Measurements from ENCODE around the gene INTS1. TPM values are rescaled to one million over a fixed set of nuclear protein-coding genes. Genes with fewer than 3 reads are reported as not detected.

The INTS1 gene
- total RNA-seq, 2 experiments from 2014 or later: 105 to 112 TPM

DNA sequence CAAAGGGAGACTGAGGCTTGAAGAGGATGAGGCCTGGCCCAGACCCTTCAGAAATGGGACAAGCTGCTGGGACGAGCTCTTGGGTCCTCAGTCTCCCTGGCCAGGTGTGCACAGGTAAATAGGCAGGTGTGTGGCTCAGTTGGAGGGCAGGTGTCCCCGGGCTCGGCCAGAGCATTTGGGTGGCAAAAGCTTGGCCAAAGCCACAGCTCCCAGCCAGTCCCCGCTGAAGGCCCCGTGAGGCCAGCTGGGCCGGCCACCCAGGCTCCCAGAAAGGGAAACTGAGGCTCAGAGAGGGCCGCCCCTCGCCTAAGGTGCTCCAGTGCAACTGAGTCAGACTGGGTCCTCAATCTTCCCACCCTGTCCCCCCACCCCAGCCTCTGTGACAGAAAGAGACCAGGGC, 82.2 kb downstream of the INTS1 start:
- ATAC-seq (no peak), DNase-seq (no peak)
- no peaks in the 10 kb centered on the region for H3K9me3 Mint-ChIP-seq (ENCODE audit: insufficient read depth)
- peaks cover 20% of the 10 kb centered on the region for H3K27me3 Mint-ChIP-seq (ENCODE audit: low read depth)
- H3K4me3 Mint-ChIP-seq: no peak overlapping the region
- no peak overlapping the region for H3K27ac Mint-ChIP-seq
- H3K36me3 Mint-ChIP-seq (ENCODE audit: low read depth): no peaks in the 10 kb centered on the region
- H3K4me1 Mint-ChIP-seq (ENCODE audit: low read depth): peaks cover 20% of the 10 kb centered on the region
- ChIA-PET CTCF (no interaction called here), POLR2A (no interaction called here)

DNA sequence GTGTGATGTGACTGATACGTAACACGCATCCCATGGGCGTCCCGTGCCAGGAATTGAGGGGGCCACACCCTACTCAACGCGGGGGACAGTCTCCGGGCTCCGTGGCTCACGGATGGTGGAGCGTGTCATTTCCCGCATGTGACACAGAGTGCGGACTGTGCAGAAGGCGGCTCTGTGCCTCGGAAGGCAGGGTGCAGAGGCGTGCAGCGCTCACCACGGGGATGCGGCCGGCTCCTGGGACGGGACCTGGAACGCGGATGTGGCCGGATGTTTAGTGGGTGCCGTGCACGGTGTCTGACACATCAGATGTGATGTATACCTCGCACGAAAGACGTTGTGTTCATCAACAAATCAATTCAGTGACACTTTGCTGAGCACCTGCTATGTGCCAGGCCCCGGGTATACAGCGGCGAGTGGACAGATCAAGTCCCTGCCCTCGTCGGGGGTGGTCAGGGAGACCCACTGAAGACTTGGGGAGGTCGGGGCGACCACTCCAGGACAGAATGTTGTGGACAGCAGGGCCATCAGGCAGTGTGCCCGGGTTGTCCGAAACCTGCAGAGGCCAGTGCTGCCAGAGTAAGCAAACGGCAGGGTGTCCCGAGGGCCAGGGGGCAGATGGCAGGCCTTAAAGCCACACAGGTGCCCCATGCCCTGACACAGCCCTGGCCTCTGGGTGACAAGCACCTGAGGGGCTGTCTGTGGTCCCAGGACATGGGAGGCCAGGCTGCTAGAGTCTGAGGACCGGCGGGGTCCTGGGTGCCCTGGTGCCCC, 83.0 kb downstream of the INTS1 start:
- Mint-ChIP-seq H3K27me3 (ENCODE audit: low read depth) (peaks cover 20% of the 10 kb centered on the region), H3K36me3 (ENCODE audit: low read depth) (no peaks in the 10 kb centered on the region), H3K4me3 (no peak overlapping the region), H3K4me1 (ENCODE audit: low read depth) (peaks cover 23% of the 10 kb centered on the region), H3K27ac (no peak overlapping the region), H3K9me3 (ENCODE audit: insufficient read depth) (no peaks in the 10 kb centered on the region)
- ATAC-seq (no peak), DNase-seq (no peak)
- ChIA-PET CTCF (no interaction called here), POLR2A (no interaction called here)

Other genes with a start within 250 kb of the INTS1 start
- gene MICALL2, start 44.9 kb downstream of the INTS1 start, total RNA-seq: 1 to 10 TPM; 1.9 to 2.2 TPM
- gene MAFK, start 26.3 kb upstream of the INTS1 start, total RNA-seq: 10 to 100 TPM; 22.6 to 23.9 TPM
- not detected for gene TMEM184A, start 51.8 kb upstream of the INTS1 start, total RNA-seq
- gene PSMG3, start 65.6 kb upstream of the INTS1 start, total RNA-seq: 10 to 100 TPM; 33.1 to 33.3 TPM
- gene ELFN1, start 165.9 kb upstream of the INTS1 start, total RNA-seq: not detected

Measured in activated CD8-positive, alpha-beta T cell treated with anti-CD3 and anti-CD28 coated beads, Interleukin-2, amount 10 ng/mL, durations not matched to agents 7 days and 5 days (primary cell).